IMR-90 (cell line): Measurements from ENCODE around the gene IDS.

Experiments used
- BHLHE40 ChIP-seq: fragments of 150-350 bp; IDR thresholded peaks from 2 replicates; pipeline ENCODE4 v1.6.1; 2016; ENCODE audit warnings: mild to moderate bottlenecking, low read depth, low read length
- CEBPB ChIP-seq: IDR thresholded peaks from 2 replicates; pipeline ENCODE4 v1.6.1; 2012; ENCODE audit warnings: low read depth, low read length, improper control_type of control experiment
- FOS ChIP-seq: fragments of 150-350 bp; IDR thresholded peaks from 2 replicates; pipeline ENCODE4 v1.6.1; 2016; ENCODE audit warnings: low read depth, low read length
- POLR2A ChIP-seq: IDR thresholded peaks from 2 replicates; pipeline ENCODE4 v1.6.1; 2012; ENCODE audit warnings: mild to moderate bottlenecking, low read depth, low read length
- TF ChIP-seq, protein P1 (sequence below): conservative IDR thresholded peaks from 2 replicates; pipeline ENCODE4 v1.5.1; 2012; ENCODE audit warnings: mild to moderate bottlenecking, low read depth, low read length, improper control_type of control experiment

DNA sequence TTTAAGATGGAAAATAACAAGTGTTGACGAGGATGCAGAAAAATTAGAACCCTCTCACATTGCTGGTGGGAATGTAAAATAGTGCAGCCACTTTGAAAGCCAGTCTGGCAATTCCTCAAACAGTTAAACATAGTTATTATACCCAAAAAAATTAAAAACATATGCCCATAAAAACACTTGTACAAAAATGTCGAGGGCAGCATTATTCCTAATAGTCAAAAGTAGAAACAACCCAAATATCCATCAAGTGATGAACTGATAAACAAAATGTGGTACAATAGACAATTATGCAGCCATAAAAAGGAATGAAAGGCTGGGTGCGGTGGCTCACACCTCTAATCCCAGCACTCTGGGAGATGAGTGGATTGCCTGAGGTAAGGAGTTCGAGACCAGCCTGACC is 6.3 kb downstream of the IDS start:
- TF ChIP-seq, protein P1, sequence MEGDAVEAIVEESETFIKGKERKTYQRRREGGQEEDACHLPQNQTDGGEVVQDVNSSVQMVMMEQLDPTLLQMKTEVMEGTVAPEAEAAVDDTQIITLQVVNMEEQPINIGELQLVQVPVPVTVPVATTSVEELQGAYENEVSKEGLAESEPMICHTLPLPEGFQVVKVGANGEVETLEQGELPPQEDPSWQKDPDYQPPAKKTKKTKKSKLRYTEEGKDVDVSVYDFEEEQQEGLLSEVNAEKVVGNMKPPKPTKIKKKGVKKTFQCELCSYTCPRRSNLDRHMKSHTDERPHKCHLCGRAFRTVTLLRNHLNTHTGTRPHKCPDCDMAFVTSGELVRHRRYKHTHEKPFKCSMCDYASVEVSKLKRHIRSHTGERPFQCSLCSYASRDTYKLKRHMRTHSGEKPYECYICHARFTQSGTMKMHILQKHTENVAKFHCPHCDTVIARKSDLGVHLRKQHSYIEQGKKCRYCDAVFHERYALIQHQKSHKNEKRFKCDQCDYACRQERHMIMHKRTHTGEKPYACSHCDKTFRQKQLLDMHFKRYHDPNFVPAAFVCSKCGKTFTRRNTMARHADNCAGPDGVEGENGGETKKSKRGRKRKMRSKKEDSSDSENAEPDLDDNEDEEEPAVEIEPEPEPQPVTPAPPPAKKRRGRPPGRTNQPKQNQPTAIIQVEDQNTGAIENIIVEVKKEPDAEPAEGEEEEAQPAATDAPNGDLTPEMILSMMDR: no peak
- TF ChIP-seq CEBPB (no peak), POLR2A (no peak), FOS (no peak), BHLHE40 (no peak)
